DOHH2 (cell line): ENCODE results near the gene C1orf116.

Experiments
- CTCF ChIP-seq: fragments of 200-600 bp; sonication (generic); IDR thresholded peaks from one replicate; pipeline ENCODE4 v1.5.1; 2014; ENCODE audit warnings: antibody characterized with exemption, mild to moderate bottlenecking, low read depth, low read length; ENCODE audit not compliant: poor library complexity, severe bottlenecking
- EZH2phosphoT487 ChIP-seq: fragments of 200-600 bp; sonication (generic); IDR thresholded peaks from 2 replicates; pipeline ENCODE4 v1.6.1; 2017; ENCODE audit warnings: borderline replicate concordance, mild to moderate bottlenecking, antibody characterized with exemption, low read length, moderate library complexity, mixed read lengths

GRCh38 chr1:207014728-207015127, 17.8 kb downstream of the C1orf116 start:
- no peak for TF ChIP-seq CTCF
- no peak for TF ChIP-seq EZH2phosphoT487
